K562 (cell line): ENCODE data around the gene AGPAT3. TPM values are rescaled to one million over a fixed set of nuclear protein-coding genes. Genes with fewer than 3 reads are reported as not detected.
A peak's percentile ranks its signal among the peaks of the same experiment; 100 is the strongest.

Source experiments
- BCL6 ChIP-seq: fragments of 250-450 bp; sonication (Bioruptor Pico); IDR thresholded peaks from 2 replicates; pipeline ENCODE4 v1.4.0; 2020
- DPF2 ChIP-seq: fragments of 450-650 bp; IDR thresholded peaks from 2 replicates; pipeline ENCODE4 v1.6.1; 2016
- GABPB1 ChIP-seq: sonication (generic); formaldehyde crosslinking; IDR thresholded peaks from 2 replicates; pipeline ENCODE4 v1.8.0; 2022; ENCODE audit warnings: mild to moderate bottlenecking, missing genetic modification reagents
- HNRNPLL ChIP-seq: fragments of 200-400 bp; formaldehyde crosslinking; IDR thresholded peaks from 2 replicates; pipeline ENCODE4 v1.6.1; 2017; ENCODE audit warnings: low read length, low read depth, mild to moderate bottlenecking; ENCODE audit not compliant: poor library complexity, severe bottlenecking
- IFI16 ChIP-seq: fragments of 250-450 bp; sonication (Bioruptor Pico); IDR thresholded peaks from 2 replicates; pipeline ENCODE4 v2.1.2; 2022; ENCODE audit warnings: mild to moderate bottlenecking, inconsistent platforms
- KAT7 ChIP-seq: sonication (generic); formaldehyde crosslinking; IDR thresholded peaks from 2 replicates; pipeline ENCODE4 v1.8.0; 2022; ENCODE audit warnings: missing genetic modification reagents, mild to moderate bottlenecking, borderline replicate concordance
- KDM1A ChIP-seq, 2 experiments: fragments of 450-650 bp; IDR thresholded peaks; 2 replicates each; pipeline ENCODE4 v1.6.1; 2016; ENCODE audit warnings: mild to moderate bottlenecking in 2 of 2
- polyA plus RNA-seq, 8 experiments: library from polyadenylated mRNA; depleted of rRNA in 4 of 8; stranded (reverse) in 5 of 8; unstranded in 3 of 8; fragments of >200 nt; fragmentation: Nextera tagmentation in 2 of 8; fragmentation: Illumina TruSeq in 1 of 8; extraction: Ambion mirVana in 2 of 8; extraction: Trizol in 1 of 8; gene quantifications; 2 replicates each; pipeline versions ENCODE4 v1.2.1 to v1.2.3, GENCODE V29; 2011 to 2014; ENCODE audit warnings: inconsistent platforms in 1 of 8, missing spikeins in 1 of 8
- total RNA-seq, 7 experiments: library from RNA; depleted of rRNA in 6 of 7; stranded (reverse); fragments of >200 nt in 6 of 7; fragmentation: Illumina TruSeq in 2 of 7; extraction: Trizol in 2 of 7; gene quantifications; 2 replicates each; pipeline versions ENCODE4 v1.2.1 to v1.2.3, GENCODE V29; 2011 to 2021; ENCODE audit warnings: low replicate concordance in 1 of 7
- TF ChIP-seq, protein P1 (sequence below): sonication (generic); formaldehyde crosslinking; IDR thresholded peaks from 2 replicates; pipeline ENCODE4 v1.8.0; 2023; ENCODE audit warnings: mild to moderate bottlenecking, missing genetic modification reagents
- TF ChIP-seq, protein P2 (sequence below): fragments of 450-650 bp; IDR thresholded peaks from 2 replicates; pipeline ENCODE4 v1.6.1; 2016; ENCODE audit warnings: mild to moderate bottlenecking, moderate library complexity
- TF ChIP-seq, protein P3 (sequence below): fragments of 450-650 bp; IDR thresholded peaks from 2 replicates; pipeline ENCODE4 v1.6.1; 2016; ENCODE audit warnings: borderline replicate concordance

Gene AGPAT3
- total and polyA plus RNA-seq, 9 of the 15 experiments (the other 6 are each of a cell fraction or from before 2014, with no cell fraction given) = 1.5 to 88.4 (median 35.7) TPM

DNA sequence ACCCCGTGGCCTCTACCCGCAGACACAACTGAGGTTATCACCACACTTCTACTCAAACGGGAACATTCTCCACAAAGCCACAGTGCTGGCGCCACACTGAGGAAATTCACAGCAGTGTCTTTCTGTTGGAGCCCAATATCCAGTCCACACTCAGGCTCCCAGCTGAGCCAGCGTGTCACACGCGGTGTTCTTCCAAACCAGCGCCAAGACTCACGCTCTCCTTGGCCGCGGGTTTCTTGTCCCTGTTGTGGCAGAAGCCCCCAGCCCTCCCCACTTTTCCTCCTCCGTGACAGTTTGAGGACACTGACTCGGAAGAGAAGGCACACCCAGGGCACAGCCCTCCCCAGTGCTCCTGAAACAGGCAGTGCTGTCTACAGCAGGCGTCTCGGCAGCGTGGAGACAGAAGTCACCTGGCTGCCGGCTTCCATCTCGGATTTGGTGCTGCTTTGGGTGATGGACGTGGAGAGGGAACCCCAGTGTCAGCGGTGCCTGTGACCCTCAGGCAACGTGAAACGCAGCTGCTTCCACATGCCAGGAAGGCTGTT, 35.4 kb upstream of the AGPAT3 start (continued):
- TF ChIP-seq, protein P1, sequence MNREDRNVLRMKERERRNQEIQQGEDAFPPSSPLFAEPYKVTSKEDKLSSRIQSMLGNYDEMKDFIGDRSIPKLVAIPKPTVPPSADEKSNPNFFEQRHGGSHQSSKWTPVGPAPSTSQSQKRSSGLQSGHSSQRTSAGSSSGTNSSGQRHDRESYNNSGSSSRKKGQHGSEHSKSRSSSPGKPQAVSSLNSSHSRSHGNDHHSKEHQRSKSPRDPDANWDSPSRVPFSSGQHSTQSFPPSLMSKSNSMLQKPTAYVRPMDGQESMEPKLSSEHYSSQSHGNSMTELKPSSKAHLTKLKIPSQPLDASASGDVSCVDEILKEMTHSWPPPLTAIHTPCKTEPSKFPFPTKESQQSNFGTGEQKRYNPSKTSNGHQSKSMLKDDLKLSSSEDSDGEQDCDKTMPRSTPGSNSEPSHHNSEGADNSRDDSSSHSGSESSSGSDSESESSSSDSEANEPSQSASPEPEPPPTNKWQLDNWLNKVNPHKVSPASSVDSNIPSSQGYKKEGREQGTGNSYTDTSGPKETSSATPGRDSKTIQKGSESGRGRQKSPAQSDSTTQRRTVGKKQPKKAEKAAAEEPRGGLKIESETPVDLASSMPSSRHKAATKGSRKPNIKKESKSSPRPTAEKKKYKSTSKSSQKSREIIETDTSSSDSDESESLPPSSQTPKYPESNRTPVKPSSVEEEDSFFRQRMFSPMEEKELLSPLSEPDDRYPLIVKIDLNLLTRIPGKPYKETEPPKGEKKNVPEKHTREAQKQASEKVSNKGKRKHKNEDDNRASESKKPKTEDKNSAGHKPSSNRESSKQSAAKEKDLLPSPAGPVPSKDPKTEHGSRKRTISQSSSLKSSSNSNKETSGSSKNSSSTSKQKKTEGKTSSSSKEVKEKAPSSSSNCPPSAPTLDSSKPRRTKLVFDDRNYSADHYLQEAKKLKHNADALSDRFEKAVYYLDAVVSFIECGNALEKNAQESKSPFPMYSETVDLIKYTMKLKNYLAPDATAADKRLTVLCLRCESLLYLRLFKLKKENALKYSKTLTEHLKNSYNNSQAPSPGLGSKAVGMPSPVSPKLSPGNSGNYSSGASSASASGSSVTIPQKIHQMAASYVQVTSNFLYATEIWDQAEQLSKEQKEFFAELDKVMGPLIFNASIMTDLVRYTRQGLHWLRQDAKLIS (CRISPR knock-in tag) = no peak
- TF ChIP-seq DPF2 (peak; percentile 22; the same call in 1 of the 2 replicates), KAT7 (CRISPR knock-in tag) (no peak), BCL6 (CRISPR knock-in tag) (no peak), KDM1A (IDR thresholded peaks at IDR 0.05) (no peak), HNRNPLL (peak; percentile 23), IFI16 (CRISPR knock-in tag) (no peak), GABPB1 (CRISPR knock-in tag) (no peak; the same call in 1 of the 2 replicates)
- TF ChIP-seq, protein P2, sequence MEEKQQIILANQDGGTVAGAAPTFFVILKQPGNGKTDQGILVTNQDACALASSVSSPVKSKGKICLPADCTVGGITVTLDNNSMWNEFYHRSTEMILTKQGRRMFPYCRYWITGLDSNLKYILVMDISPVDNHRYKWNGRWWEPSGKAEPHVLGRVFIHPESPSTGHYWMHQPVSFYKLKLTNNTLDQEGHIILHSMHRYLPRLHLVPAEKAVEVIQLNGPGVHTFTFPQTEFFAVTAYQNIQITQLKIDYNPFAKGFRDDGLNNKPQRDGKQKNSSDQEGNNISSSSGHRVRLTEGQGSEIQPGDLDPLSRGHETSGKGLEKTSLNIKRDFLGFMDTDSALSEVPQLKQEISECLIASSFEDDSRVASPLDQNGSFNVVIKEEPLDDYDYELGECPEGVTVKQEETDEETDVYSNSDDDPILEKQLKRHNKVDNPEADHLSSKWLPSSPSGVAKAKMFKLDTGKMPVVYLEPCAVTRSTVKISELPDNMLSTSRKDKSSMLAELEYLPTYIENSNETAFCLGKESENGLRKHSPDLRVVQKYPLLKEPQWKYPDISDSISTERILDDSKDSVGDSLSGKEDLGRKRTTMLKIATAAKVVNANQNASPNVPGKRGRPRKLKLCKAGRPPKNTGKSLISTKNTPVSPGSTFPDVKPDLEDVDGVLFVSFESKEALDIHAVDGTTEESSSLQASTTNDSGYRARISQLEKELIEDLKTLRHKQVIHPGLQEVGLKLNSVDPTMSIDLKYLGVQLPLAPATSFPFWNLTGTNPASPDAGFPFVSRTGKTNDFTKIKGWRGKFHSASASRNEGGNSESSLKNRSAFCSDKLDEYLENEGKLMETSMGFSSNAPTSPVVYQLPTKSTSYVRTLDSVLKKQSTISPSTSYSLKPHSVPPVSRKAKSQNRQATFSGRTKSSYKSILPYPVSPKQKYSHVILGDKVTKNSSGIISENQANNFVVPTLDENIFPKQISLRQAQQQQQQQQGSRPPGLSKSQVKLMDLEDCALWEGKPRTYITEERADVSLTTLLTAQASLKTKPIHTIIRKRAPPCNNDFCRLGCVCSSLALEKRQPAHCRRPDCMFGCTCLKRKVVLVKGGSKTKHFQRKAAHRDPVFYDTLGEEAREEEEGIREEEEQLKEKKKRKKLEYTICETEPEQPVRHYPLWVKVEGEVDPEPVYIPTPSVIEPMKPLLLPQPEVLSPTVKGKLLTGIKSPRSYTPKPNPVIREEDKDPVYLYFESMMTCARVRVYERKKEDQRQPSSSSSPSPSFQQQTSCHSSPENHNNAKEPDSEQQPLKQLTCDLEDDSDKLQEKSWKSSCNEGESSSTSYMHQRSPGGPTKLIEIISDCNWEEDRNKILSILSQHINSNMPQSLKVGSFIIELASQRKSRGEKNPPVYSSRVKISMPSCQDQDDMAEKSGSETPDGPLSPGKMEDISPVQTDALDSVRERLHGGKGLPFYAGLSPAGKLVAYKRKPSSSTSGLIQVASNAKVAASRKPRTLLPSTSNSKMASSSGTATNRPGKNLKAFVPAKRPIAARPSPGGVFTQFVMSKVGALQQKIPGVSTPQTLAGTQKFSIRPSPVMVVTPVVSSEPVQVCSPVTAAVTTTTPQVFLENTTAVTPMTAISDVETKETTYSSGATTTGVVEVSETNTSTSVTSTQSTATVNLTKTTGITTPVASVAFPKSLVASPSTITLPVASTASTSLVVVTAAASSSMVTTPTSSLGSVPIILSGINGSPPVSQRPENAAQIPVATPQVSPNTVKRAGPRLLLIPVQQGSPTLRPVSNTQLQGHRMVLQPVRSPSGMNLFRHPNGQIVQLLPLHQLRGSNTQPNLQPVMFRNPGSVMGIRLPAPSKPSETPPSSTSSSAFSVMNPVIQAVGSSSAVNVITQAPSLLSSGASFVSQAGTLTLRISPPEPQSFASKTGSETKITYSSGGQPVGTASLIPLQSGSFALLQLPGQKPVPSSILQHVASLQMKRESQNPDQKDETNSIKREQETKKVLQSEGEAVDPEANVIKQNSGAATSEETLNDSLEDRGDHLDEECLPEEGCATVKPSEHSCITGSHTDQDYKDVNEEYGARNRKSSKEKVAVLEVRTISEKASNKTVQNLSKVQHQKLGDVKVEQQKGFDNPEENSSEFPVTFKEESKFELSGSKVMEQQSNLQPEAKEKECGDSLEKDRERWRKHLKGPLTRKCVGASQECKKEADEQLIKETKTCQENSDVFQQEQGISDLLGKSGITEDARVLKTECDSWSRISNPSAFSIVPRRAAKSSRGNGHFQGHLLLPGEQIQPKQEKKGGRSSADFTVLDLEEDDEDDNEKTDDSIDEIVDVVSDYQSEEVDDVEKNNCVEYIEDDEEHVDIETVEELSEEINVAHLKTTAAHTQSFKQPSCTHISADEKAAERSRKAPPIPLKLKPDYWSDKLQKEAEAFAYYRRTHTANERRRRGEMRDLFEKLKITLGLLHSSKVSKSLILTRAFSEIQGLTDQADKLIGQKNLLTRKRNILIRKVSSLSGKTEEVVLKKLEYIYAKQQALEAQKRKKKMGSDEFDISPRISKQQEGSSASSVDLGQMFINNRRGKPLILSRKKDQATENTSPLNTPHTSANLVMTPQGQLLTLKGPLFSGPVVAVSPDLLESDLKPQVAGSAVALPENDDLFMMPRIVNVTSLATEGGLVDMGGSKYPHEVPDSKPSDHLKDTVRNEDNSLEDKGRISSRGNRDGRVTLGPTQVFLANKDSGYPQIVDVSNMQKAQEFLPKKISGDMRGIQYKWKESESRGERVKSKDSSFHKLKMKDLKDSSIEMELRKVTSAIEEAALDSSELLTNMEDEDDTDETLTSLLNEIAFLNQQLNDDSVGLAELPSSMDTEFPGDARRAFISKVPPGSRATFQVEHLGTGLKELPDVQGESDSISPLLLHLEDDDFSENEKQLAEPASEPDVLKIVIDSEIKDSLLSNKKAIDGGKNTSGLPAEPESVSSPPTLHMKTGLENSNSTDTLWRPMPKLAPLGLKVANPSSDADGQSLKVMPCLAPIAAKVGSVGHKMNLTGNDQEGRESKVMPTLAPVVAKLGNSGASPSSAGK = peak; percentile 87
- TF ChIP-seq, protein P3, sequence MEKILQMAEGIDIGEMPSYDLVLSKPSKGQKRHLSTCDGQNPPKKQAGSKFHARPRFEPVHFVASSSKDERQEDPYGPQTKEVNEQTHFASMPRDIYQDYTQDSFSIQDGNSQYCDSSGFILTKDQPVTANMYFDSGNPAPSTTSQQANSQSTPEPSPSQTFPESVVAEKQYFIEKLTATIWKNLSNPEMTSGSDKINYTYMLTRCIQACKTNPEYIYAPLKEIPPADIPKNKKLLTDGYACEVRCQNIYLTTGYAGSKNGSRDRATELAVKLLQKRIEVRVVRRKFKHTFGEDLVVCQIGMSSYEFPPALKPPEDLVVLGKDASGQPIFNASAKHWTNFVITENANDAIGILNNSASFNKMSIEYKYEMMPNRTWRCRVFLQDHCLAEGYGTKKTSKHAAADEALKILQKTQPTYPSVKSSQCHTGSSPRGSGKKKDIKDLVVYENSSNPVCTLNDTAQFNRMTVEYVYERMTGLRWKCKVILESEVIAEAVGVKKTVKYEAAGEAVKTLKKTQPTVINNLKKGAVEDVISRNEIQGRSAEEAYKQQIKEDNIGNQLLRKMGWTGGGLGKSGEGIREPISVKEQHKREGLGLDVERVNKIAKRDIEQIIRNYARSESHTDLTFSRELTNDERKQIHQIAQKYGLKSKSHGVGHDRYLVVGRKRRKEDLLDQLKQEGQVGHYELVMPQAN = no peak
